ENCODE data around the gene FRMD4A.

DNA sequence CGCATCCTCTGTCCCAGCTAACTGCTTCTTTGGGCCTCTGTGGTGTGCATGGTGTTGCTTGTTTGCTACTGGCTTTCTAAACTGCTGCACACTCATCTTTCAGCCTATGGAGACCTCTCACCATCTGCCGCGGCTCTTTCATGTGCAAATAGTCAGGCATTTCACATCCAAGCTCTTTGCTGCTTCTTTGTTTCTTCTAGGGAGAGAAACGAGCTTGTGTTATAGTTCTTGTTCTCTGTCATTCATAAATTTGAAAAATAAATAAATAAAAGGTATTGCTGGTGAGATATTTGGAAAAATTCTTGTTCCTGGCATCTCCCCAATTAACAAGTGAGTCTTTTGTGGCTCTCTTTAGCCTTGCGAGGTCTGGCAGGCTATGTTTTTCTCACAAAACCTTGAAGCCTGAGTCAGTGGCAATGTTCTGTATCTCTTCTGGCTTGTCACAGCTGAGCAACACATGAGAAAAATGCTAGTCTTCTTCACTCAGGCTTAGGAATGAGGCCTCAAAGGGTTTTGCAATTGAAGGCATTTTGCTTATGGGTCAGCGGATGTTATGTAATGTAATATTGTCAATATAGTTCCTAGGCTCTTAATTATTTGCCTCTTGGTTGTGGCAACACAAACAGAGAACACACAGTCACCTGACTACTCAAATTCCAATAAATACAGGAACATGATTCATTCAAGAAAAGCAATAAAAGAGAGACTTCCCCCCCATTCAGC is 274.0 kb downstream of the FRMD4A start:
- TF ChIP-seq POLR2AphosphoS5 (IDR thresholded peaks at IDR 0.05; ENCODE audit: low read depth, low read length) (no peak), POLR2A (IDR thresholded peaks at IDR 0.05; ENCODE audit: low read depth, low read length) (no peak)

Measured in GM12892 (cell line).